Panc1 (cell line): ENCODE results near the gene AS3MT. TPM values are rescaled to one million over a fixed set of nuclear protein-coding genes. Genes with fewer than 3 reads are reported as not detected.

Source experiments
- ATAC-seq: fragments of 200-7000 bp; cut with Tn5 transposase; 2 replicates; pipeline ENCODE4 v1.9.1; 2020; ENCODE audit warnings: mild to moderate bottlenecking, moderate library complexity
- BruUV-seq: library from RNA; stranded (reverse); fragments of 400-500 nt; replicated peaks from 2 replicates; lab custom pipeline; 2021; lab: Mats Ljungman, UMichigan
- CTCF ChIA-PET: fragments of 300-600 bp; sonication (Branson Sonifier 250); formaldehyde crosslinking; loops from one replicate; lab custom pipeline; 2022; ENCODE audit warnings: antibody characterized with exemption; lab: Charles Lee
- POLR2A ChIA-PET: fragments of 300-600 bp; sonication (Branson Sonifier 250); formaldehyde crosslinking; loops from one replicate; lab custom pipeline; 2022; ENCODE audit warnings: antibody characterized with exemption; lab: Charles Lee
- DNase-seq: peaks from one replicate; pipeline ENCODE4 v3.0.0-alpha.2; 2010; ENCODE audit warnings: low read depth, low spot score
- H3K27ac ChIP-seq: 2 replicates; pipeline ENCODE4 v1.5.1; 2011; ENCODE audit warnings: mild to moderate bottlenecking, low read length, inconsistent platforms
- H3K27me3 ChIP-seq: fragments of 200-500 bp; sonication (Bioruptor generic); 2 replicates; pipeline ENCODE4 v1.6.0; 2014; ENCODE audit warnings: low read length, inconsistent platforms; ENCODE audit not compliant: control insufficient read depth, insufficient read depth
- H3K36me3 ChIP-seq: fragments of 200-500 bp; sonication (Bioruptor generic); 2 replicates; pipeline ENCODE4 v1.5.1; 2014; ENCODE audit warnings: inconsistent platforms, mild to moderate bottlenecking, low read length, moderate library complexity; ENCODE audit not compliant: control insufficient read depth, insufficient read depth
- H3K4me1 ChIP-seq: 2 replicates; pipeline ENCODE4 v1.5.1; 2011; ENCODE audit warnings: inconsistent platforms, mild to moderate bottlenecking, low read length, moderate library complexity; ENCODE audit not compliant: control insufficient read depth, insufficient read depth
- H3K4me3 ChIP-seq, 2 experiments: 2 replicates each; pipeline ENCODE4 v1.5.1; 2011 to 2012; ENCODE audit warnings: low read depth in 2 of 2, low read length in 2 of 2, mild to moderate bottlenecking in 2 of 2, inconsistent platforms in 1 of 2, moderate library complexity in 1 of 2
- H3K9me3 ChIP-seq: fragments of 200-500 bp; sonication (Bioruptor generic); 2 replicates; pipeline ENCODE4 v1.5.1; 2014; ENCODE audit warnings: low read depth, mild to moderate bottlenecking, inconsistent platforms, low read length, moderate library complexity; ENCODE audit not compliant: control insufficient read depth, insufficient read depth
- CTCF ChIP-seq: fragments of 450-650 bp; IDR thresholded peaks from 2 replicates; pipeline ENCODE4 v1.5.1; 2017; ENCODE audit warnings: mild to moderate bottlenecking
- POLR2AphosphoS5 ChIP-seq: IDR thresholded peaks from 2 replicates; pipeline ENCODE4 v1.6.1; 2012; ENCODE audit warnings: mild to moderate bottlenecking, low read depth, low read length, moderate library complexity
- REST ChIP-seq, 2 experiments: IDR thresholded peaks; 2 replicates each; pipeline ENCODE4 v1.6.1; 2011 to 2012; ENCODE audit warnings: low read depth in 2 of 2, control low read depth in 1 of 2, low read length in 1 of 2, mild to moderate bottlenecking in 1 of 2, moderate library complexity in 1 of 2; ENCODE audit not compliant: insufficient read depth in 1 of 2
- SIN3A ChIP-seq: IDR thresholded peaks from 2 replicates; pipeline ENCODE4 v1.6.1; 2012; ENCODE audit warnings: low read depth, mild to moderate bottlenecking, low read length, moderate library complexity, borderline replicate concordance; ENCODE audit not compliant: insufficient read depth
- TCF7L2 ChIP-seq: IDR thresholded peaks from 2 replicates; pipeline ENCODE4 v1.6.1; 2011; ENCODE audit warnings: mild to moderate bottlenecking, low read depth, low read length, inconsistent platforms
- in situ Hi-C: cut with HindIII; loops from 2 replicates; pipeline ENCODE4 v1.10.0; 2016; ENCODE audit warnings: low sequenced_read_pairs, low pct_unique_long_range_greater_than_20kb
- intact Hi-C: fragments of 100-400 bp; cut with micrococcal nuclease; formaldehyde crosslinking; loops from one replicate; pipeline ENCODE4 v1.10.0; 2022; ENCODE audit not compliant: unreplicated experiment
- total RNA-seq: library from RNA; stranded (reverse); gene quantifications from one replicate; pipeline ENCODE4 v1.2.1, GENCODE V29; 2021; ENCODE audit not compliant: unreplicated experiment

The AS3MT gene
- total RNA-seq, 1 experiment from 2014 or later: 4.0 TPM

DNA sequence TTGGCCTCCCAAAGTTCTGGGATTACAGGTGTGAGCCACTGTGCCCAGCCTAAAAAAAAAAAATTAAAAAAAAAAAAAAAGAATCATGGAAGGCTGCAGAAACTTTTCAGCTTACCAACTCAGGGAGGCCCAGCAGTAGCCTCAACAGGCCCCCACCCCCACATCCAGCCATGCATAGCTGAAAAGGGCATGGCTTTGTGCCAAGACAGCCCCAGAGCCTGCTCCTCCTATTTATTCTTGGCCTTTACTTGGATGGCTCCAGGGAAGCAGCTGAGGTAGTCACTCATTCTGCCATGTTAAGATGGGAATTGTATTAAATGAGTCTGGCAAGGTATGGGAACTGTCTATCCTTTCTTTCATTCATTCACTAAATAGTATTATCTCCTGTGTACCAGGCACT is 35.1 kb downstream of the AS3MT start:
- no peak for TF ChIP-seq REST (IDR thresholded peaks at IDR 0.05; ENCODE audit: insufficient read depth in 1 of 2, low read depth in 2 of 2, low read length in 1 of 2)
- TF ChIP-seq POLR2AphosphoS5: no peak
- no peak for TF ChIP-seq TCF7L2
- no peak for TF ChIP-seq SIN3A
- TF ChIP-seq CTCF: no peak
- no TSS peak for BruUV-seq
- CTCF ChIA-PET: no interaction called here
- Histone ChIP-seq H3K4me3 (no peak overlapping the region), H3K4me1 (no peaks in the 10 kb centered on the region), H3K27me3 (no peaks in the 10 kb centered on the region), H3K9me3 (no peaks in the 10 kb centered on the region), H3K27ac (no peak overlapping the region), H3K36me3 (no peaks in the 10 kb centered on the region)
- in situ Hi-C loops (no loop called here), intact Hi-C loops (no loop called here)
- no peak for DNase-seq
- POLR2A ChIA-PET: no interaction called here
- no peak for ATAC-seq

- no peaks in the 10 kb centered on the region for H3K4me1 ChIP-seq
- no peak overlapping the region for H3K27ac ChIP-seq
- no TSS peak for BruUV-seq
- H3K27me3 ChIP-seq: no peaks in the 10 kb centered on the region
- DNase-seq (no peak), ATAC-seq (no peak)
- intact Hi-C loops (no loop called here), in situ Hi-C loops (no loop called here)
- no peak for TF ChIP-seq CTCF
- no peak for TF ChIP-seq POLR2AphosphoS5
- TF ChIP-seq TCF7L2: no peak
- TF ChIP-seq SIN3A: no peak
- TF ChIP-seq REST (IDR thresholded peaks at IDR 0.05; ENCODE audit: insufficient read depth in 1 of 2, low read depth in 2 of 2, low read length in 1 of 2): no peak
- no peaks in the 10 kb centered on the region for H3K9me3 ChIP-seq
- no peak overlapping the region for H3K4me3 ChIP-seq
- ChIA-PET POLR2A (no interaction called here), CTCF (no interaction called here)
- no peaks in the 10 kb centered on the region for H3K36me3 ChIP-seq
These were observed 37.2 kb downstream of the AS3MT start for GRCh38 chr10:102906507-102906906.
